Measurements from ENCODE around the gene SLC22A4.

Gene SLC22A4

DNA sequence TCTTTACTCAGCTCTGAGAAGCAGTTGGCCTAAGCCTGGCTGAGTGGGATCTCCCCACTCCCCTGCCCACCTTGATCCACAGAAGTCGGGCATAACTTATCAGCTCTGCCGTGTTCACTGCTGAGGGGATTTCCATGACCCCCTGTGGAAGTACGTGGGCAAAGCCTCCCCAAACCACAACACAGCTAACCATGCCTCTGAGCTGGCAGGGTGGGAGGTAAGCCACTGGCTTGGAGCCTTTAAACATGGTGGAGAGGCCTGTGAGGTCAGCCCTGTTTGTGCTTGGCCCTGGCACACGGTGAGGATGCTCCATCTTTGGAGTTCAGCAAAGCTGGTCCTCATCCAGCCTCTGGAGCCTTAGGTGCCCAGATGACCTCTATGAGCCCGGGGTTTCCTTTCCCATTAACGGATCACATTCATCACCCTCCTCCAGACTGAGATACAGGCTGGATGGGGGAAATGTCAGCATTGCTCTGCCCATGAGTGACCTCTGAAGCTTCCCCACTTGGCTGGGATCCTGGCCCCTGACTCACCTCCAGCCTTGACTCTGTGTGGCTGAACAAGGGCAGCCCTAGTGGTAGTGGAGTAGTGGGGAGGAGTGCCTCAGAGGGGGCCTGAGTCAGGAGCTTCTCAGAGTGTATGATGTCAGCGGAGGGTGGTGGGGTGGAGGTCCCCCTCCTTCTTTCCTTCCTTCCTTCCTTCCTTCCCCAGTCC is 30.5 kb upstream of the SLC22A4 start:
- no peak overlapping the region for H3K4me2 ChIP-seq (ENCODE audit: low read length, poor library complexity, severe bottlenecking)
- 63% methylated on average over 6 of the region's 7 CpGs for WGBS
- peak overlapping the region in 1 of 2 experiments; percentile 19 for H3K14ac ChIP-seq (ENCODE audit: low read length in 2 of 2)

DNA sequence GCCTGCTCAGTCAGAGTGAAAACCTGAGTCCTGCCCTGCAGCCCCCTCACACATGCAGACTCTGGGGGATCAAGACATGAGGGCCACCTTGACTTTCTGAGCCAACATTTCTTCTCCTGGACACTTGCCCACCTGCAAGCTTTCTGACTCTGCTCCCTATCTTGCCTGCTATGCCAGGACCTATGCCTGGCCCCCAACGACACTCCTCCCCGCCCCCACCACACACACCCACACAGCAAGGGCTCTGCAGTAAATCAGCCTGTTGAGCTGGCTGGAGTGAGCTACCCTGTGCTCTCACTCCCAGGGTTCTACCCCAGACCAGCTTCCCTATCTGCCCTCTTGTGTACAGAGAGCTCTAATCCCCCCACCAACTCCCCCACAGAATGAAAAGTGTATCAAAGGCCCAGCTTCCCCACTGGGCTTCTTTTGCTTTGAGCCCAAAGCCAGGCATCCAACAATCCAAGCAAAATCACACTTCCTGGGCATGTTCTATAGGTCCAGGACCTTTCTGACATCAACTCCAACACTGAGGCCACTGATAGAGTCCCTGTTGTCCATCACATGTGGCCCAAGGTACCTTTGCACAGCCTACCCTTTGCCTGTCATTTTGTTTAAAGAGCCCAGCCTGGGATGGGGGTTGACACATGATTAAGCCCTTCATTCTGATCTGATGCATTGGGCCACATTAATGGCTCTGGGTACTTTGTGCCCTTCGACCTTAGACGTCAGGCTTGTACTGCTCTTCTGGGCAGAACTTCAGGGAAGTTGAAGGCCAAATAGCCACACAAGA is 29.5 kb upstream of the SLC22A4 start:
- no peak for DNase-seq
- Histone ChIP-seq H2BK12ac (ENCODE audit: low read length in 2 of 2) (peak overlapping the region in 1 of 2 experiments; percentile 31), H3K79me1 (replicated peaks; ENCODE audit: low read length, poor library complexity, severe bottlenecking) (peaks cover 32% of the 10 kb centered on the region), H3K27me3 (ENCODE audit: control insufficient read depth in 1 of 2, insufficient read depth in 1 of 2, low read length in 2 of 2) (no peaks in the 10 kb centered on the region), H2BK5ac (ENCODE audit: low read depth, low read length, poor library complexity, severe bottlenecking) (no peak overlapping the region), H3K18ac (ENCODE audit: low read depth in 1 of 2, low read length in 2 of 2) (peak overlapping the region; percentile 30 to 37), H2AFZ (ENCODE audit: low read depth, low read length) (no peak overlapping the region), H2BK120ac (ENCODE audit: low read depth, low read length) (no peak overlapping the region), H2AK5ac (ENCODE audit: low read length, severe bottlenecking) (peak overlapping the region; percentile 77), H3K9me3 (ENCODE audit: control insufficient read depth, low read length) (no peaks in the 10 kb centered on the region), H2BK15ac (ENCODE audit: low read depth, poor library complexity, severe bottlenecking) (no peak overlapping the region), H3K4me3 (ENCODE audit: insufficient read depth in 1 of 2, low read depth in 1 of 2, low read length in 2 of 2) (peak overlapping the region in 1 of 2 experiments; percentile 14), H3K4me1 (ENCODE audit: control insufficient read depth, insufficient read depth, low read depth, low read length) (peaks cover 74% of the 10 kb centered on the region), H4K8ac (ENCODE audit: low read length) (no peak overlapping the region), H3K4ac (ENCODE audit: low read depth in 1 of 2, low read length in 2 of 2) (no peak overlapping the region), H3K36me3 (ENCODE audit: control insufficient read depth in 1 of 2, insufficient read depth in 2 of 2, low read depth in 1 of 2, low read length in 2 of 2) (peaks cover 49 to 65% of the 10 kb centered on the region in 2 experiments), H3K14ac (ENCODE audit: low read length in 2 of 2) (no peak overlapping the region), H4K91ac (ENCODE audit: low read length) (no peak overlapping the region), H3K27ac (ENCODE audit: low read length, poor library complexity, severe bottlenecking) (peak overlapping the region; percentile 51), H3K23ac (ENCODE audit: low read length in 2 of 2) (no peak overlapping the region), H3K4me2 (ENCODE audit: low read length, poor library complexity, severe bottlenecking) (no peak overlapping the region), H3K9ac (ENCODE audit: low read length) (peak overlapping the region; percentile 88)
- WGBS, result 83% methylated on average over 4 of the region's 4 CpGs

More for the DNA sequence above, 30.5 kb upstream of the SLC22A4 start:
- H2BK120ac ChIP-seq (ENCODE audit: low read depth, low read length), result no peak overlapping the region
- peak overlapping the region; percentile 38 for H4K8ac ChIP-seq (ENCODE audit: low read length)
- H3K27me3 ChIP-seq (ENCODE audit: control insufficient read depth in 1 of 2, insufficient read depth in 1 of 2, low read length in 2 of 2), result no peaks in the 10 kb centered on the region
- peak; percentile 84 for DNase-seq
- no peak overlapping the region for H3K4ac ChIP-seq (ENCODE audit: low read depth in 1 of 2, low read length in 2 of 2)
- H3K36me3 ChIP-seq (ENCODE audit: control insufficient read depth in 1 of 2, insufficient read depth in 2 of 2, low read depth in 1 of 2, low read length in 2 of 2), result peaks cover 44 to 61% of the 10 kb centered on the region in 2 experiments
- peak overlapping the region in 1 of 2 experiments; percentile 20 for H2BK12ac ChIP-seq (ENCODE audit: low read length in 2 of 2)
- peak overlapping the region in 1 of 2 experiments; percentile 51 for H3K18ac ChIP-seq (ENCODE audit: low read depth in 1 of 2, low read length in 2 of 2)
- peaks cover 75% of the 10 kb centered on the region for H3K4me1 ChIP-seq (ENCODE audit: control insufficient read depth, insufficient read depth, low read depth, low read length)
- peak overlapping the region; percentile 88 for H3K9ac ChIP-seq (ENCODE audit: low read length)
- H3K9me3 ChIP-seq (ENCODE audit: control insufficient read depth, low read length), result no peaks in the 10 kb centered on the region
- peak overlapping the region; percentile 13 for H3K27ac ChIP-seq (ENCODE audit: low read length, poor library complexity, severe bottlenecking)
- peak overlapping the region; percentile 72 for H2AK5ac ChIP-seq (ENCODE audit: low read length, severe bottlenecking)
- no peak overlapping the region for H2BK15ac ChIP-seq (ENCODE audit: low read depth, poor library complexity, severe bottlenecking)
- no peak overlapping the region for H4K91ac ChIP-seq (ENCODE audit: low read length)
- no peak overlapping the region for H3K4me3 ChIP-seq (ENCODE audit: insufficient read depth in 1 of 2, low read depth in 1 of 2, low read length in 2 of 2)
- H3K79me1 ChIP-seq (replicated peaks; ENCODE audit: low read length, poor library complexity, severe bottlenecking), result peaks cover 32% of the 10 kb centered on the region
- H2BK5ac ChIP-seq (ENCODE audit: low read depth, low read length, poor library complexity, severe bottlenecking), result peak overlapping the region; percentile 15
- no peak overlapping the region for H2AFZ ChIP-seq (ENCODE audit: low read depth, low read length)
- no peak overlapping the region for H3K23ac ChIP-seq (ENCODE audit: low read length in 2 of 2)

DNA sequence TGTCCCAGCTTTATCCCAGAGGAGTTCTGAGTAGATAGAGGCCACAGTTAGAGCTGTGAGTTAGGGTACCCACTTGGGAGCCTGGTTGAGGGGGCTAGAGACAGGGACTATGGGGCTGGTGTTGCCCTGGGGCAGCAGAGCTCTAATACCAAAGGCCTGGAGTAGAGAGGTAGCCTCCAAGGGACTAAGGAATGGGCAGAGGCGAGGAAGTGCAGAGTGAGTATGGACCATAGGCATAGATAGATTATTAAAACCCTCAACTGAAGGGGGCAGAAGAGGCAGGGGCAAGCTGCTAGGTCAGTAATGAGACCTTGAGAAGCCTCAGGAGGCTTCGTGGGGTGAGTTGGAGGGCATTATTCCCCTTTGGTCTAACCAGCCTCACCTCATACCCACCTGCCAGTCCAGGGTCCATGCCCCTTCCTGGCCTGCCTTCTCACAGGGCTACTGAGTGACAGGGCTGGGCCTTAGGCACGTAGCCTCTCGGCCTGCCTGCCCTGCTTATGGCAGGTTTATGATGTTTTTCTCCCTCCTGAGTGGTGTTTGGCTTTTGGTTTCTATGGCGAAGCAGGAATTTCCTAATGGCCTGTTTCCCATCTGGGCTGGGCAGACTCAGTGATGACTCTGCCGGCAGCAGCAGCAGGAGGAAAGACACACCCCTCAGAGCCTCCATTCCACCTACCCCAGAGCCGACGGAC is 28.7 kb upstream of the SLC22A4 start:
- no peak overlapping the region for H2BK120ac ChIP-seq (ENCODE audit: low read depth, low read length)
- peak overlapping the region in 1 of 2 experiments; percentile 82 for H3K18ac ChIP-seq (ENCODE audit: low read depth in 1 of 2, low read length in 2 of 2)
- DNase-seq, result peak; percentile 98
- H3K9me3 ChIP-seq (ENCODE audit: control insufficient read depth, low read length), result no peaks in the 10 kb centered on the region
- H2BK12ac ChIP-seq (ENCODE audit: low read length in 2 of 2), result peak overlapping the region in 1 of 2 experiments; percentile 19
- H3K4me3 ChIP-seq (ENCODE audit: insufficient read depth in 1 of 2, low read depth in 1 of 2, low read length in 2 of 2), result peak overlapping the region in 1 of 2 experiments; percentile 14
- WGBS, result 55% methylated on average over 3 of the region's 8 CpGs
- peak overlapping the region; percentile 77 for H2AK5ac ChIP-seq (ENCODE audit: low read length, severe bottlenecking)
- peaks cover 34% of the 10 kb centered on the region for H3K79me1 ChIP-seq (replicated peaks; ENCODE audit: low read length, poor library complexity, severe bottlenecking)
- H4K8ac ChIP-seq (ENCODE audit: low read length), result no peak overlapping the region
- peaks cover 75% of the 10 kb centered on the region for H3K4me1 ChIP-seq (ENCODE audit: control insufficient read depth, insufficient read depth, low read depth, low read length)
- peak overlapping the region; percentile 62 for H4K91ac ChIP-seq (ENCODE audit: low read length)
- H2BK5ac ChIP-seq (ENCODE audit: low read depth, low read length, poor library complexity, severe bottlenecking), result no peak overlapping the region
- H3K4ac ChIP-seq (ENCODE audit: low read depth in 1 of 2, low read length in 2 of 2), result no peak overlapping the region
- no peak overlapping the region for H3K14ac ChIP-seq (ENCODE audit: low read length in 2 of 2)
- H3K27me3 ChIP-seq (ENCODE audit: control insufficient read depth in 1 of 2, insufficient read depth in 1 of 2, low read length in 2 of 2), result no peaks in the 10 kb centered on the region
- peaks cover 56 to 70% of the 10 kb centered on the region in 2 experiments for H3K36me3 ChIP-seq (ENCODE audit: control insufficient read depth in 1 of 2, insufficient read depth in 2 of 2, low read depth in 1 of 2, low read length in 2 of 2)
- peak overlapping the region; percentile 51 for H3K27ac ChIP-seq (ENCODE audit: low read length, poor library complexity, severe bottlenecking)
- no peak overlapping the region for H3K4me2 ChIP-seq (ENCODE audit: low read length, poor library complexity, severe bottlenecking)
- no peak overlapping the region for H2BK15ac ChIP-seq (ENCODE audit: low read depth, poor library complexity, severe bottlenecking)
- peak overlapping the region; percentile 88 for H3K9ac ChIP-seq (ENCODE audit: low read length)
- H2AFZ ChIP-seq (ENCODE audit: low read depth, low read length), result no peak overlapping the region
- H3K23ac ChIP-seq (ENCODE audit: low read length in 2 of 2), result no peak overlapping the region
